HG03565 (cell line): ENCODE results near the gene SLC11A1.

Source experiments
- ATAC-seq: cut with Tn5 transposase; IDR thresholded peaks from one replicate; pipeline ENCODE4 v1.9.1; 2021; ENCODE audit warnings: mild to moderate bottlenecking, moderate library complexity; ENCODE audit not compliant: unreplicated experiment

Gene SLC11A1

DNA sequence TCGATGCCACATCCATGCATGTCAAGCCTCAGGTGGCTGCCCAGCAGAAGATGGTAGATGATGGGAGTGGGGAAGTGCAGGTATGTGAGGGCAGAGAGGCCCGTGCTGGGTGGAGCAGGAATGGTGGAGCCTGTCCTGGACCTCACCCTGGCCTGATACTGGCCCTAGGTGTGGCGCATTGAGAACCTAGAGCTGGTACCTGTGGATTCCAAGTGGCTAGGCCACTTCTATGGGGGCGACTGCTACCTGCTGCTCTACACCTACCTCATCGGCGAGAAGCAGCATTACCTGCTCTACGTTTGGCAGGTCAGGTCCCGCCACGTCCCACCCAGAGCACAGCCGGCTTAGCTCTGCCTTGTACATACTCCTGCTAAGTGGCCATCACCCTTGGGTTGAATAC is 49.8 kb downstream of the SLC11A1 start:
- ATAC-seq: no peak

DNA sequence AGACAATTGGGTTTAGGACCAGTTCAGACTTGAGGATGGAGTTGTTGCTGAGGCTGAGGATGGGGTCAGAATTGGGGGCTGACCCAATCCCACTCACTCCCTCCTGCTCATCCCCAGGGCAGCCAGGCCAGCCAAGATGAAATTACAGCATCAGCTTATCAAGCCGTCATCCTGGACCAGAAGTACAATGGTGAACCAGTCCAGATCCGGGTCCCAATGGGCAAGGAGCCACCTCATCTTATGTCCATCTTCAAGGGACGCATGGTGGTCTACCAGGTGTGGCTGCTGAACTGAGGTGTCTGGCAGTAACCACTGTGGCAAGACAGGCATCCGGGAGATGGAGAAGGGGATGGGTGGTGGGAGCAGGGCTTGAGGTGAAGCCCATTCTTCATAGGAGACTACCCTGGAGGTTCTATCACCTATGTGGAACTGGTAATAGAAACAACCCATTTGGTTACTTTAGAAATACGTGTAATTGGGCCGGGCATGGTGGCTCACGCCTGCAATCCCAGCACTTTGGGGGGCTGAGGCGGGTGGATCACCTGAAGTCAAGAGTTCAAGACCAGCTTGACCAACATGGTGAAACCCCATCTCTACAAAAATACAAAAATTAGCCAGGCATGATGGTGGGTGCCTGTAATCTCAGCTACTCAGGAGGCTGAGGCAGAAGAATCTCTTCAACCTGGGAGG is 50.7 kb downstream of the SLC11A1 start:
- no peak for ATAC-seq

DNA sequence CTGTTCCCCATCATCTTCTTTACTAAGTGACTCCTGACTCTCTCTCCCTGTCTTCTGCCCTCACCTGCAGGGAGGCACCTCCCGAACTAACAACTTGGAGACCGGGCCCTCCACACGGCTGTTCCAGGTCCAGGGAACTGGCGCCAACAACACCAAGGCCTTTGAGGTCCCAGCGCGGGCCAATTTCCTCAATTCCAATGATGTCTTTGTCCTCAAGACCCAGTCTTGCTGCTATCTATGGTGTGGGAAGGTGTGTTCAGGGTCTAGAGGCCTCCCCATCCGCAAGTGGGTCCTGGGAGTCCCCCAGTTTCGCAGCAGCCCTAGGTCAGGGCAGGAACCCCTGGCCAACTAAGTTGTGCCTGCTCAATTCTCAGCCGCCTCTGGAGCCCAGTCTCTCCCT is 52.4 kb downstream of the SLC11A1 start:
- no peak for ATAC-seq

DNA sequence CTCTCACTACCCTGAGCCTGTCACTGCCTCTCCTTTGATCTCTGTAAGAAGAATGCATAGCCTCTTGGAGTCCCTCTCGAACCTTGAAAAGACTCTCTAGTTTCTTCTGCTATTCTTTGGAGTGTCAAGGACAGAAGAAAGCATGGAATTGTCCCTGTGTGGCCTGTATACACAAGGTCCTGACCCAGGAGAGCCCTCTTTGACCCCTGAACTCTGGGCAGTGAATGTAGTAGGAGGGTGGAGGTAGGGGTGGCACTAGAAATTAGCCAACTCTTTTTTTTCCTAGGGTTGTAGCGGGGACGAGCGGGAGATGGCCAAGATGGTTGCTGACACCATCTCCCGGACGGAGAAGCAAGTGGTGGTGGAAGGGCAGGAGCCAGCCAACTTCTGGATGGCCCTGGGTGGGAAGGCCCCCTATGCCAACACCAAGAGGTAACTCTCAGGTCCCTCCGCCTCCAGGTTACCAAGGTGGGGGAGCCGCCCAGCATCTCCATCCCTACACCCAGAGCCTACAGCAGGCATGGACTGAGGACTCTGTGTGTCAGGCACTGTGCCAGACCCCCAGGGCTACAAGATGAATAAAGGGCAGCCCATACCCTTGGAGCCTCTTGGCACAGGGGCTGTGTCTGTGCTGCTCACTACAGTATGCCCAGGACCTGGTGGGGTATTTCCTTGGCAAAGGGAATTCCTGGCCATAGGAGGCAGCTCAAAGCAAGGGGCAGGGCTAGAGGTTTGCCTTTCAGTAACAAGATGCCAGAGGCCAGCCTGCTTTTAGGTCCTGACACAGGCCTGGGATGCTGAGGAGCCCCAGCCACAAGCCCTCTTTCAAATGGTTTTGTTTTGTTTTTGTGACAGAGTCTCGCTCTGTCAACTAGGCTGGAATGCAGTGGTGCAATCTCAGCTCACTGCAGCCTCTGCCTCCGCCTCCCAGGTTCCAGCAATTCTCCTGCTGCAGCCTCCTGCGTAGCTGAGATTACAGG is 53.2 kb downstream of the SLC11A1 start:
- no peak for ATAC-seq

- ATAC-seq: no peak
These were observed 54.9 kb downstream of the SLC11A1 start for GRCh38 chr2:218436992-218437391.

DNA sequence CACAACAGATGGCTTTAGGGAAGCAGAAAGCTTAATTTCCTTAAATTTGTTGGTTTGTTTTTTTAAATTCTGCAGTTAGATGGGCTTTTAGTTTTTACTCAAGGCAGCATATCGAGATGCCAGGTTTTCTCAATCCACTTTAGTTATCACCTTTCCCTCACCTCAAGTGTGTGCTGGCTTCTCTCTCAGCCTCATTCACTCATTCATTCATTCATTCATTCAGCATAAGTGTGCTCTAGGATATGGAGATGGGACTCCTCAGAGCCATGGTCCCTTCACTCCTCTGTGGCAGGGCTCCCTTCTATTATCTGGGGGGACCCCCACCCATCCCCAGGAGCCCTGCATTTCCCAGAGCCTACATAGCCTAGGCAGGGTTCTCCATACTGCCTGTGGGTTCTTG is 55.9 kb downstream of the SLC11A1 start:
- ATAC-seq: no peak

- ATAC-seq: no peak
These were observed 56.5 kb downstream of the SLC11A1 start for GRCh38 chr2:218438596-218438995.

GRCh38 chr2:218444692-218445357 is 62.8 kb downstream of the SLC11A1 start:
- ATAC-seq: no peak

DNA sequence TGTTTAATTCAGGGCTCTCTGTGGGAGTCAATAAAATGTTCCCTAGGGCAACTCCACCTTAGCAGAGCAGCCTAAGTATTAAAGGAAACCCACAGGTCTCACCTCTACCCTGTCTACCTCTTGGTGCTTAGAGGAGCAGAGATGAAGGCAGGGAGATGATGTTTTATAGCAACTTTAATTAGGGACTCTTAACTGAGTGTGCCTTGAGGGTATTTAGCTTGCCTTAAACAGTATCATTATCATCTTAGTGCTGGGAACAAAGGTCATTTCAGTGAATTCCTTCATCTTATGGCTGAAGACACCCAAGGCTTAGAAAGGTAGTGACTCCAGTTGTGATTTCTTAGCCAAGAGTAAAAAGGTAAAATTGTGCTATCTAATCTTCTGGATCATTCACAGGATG is 63.5 kb downstream of the SLC11A1 start:
- no peak for ATAC-seq
